HepG2 (cell line): ENCODE results near the gene PTPRU. TPM values are rescaled to one million over a fixed set of nuclear protein-coding genes. Genes with fewer than 3 reads are reported as not detected.

Source experiments
- MAZ ChIP-seq, 2 experiments: sonication (generic) in 1 of 2; formaldehyde crosslinking in 1 of 2; IDR thresholded peaks; 2 replicates each; pipeline versions ENCODE4 v1.5.0 to v1.6.1; 2012 to 2020; ENCODE audit warnings: low read depth in 2 of 2, mild to moderate bottlenecking in 2 of 2, borderline replicate concordance in 1 of 2, improper control_type of control experiment in 1 of 2, low read length in 1 of 2, missing genetic modification reagents in 1 of 2, moderate library complexity in 1 of 2
- RFXANK ChIP-seq: IDR thresholded peaks from 2 replicates; pipeline ENCODE4 v1.6.1; 2016
- SIN3B ChIP-seq: fragments of 150-350 bp; IDR thresholded peaks from 2 replicates; pipeline ENCODE4 v1.6.1; 2014; ENCODE audit warnings: low read length
- ZNF556 ChIP-seq: sonication (generic); formaldehyde crosslinking; IDR thresholded peaks from 2 replicates; pipeline ENCODE4 v1.4.0; 2020; ENCODE audit warnings: mild to moderate bottlenecking, missing genetic modification reagents, borderline replicate concordance
- ZSCAN21 ChIP-seq: sonication (generic); formaldehyde crosslinking; IDR thresholded peaks from 2 replicates; pipeline ENCODE4 v1.8.0; 2022; ENCODE audit warnings: mild to moderate bottlenecking, missing genetic modification reagents, moderate library complexity, borderline replicate concordance
- polyA plus RNA-seq, 8 experiments: library from polyadenylated mRNA; depleted of rRNA in 3 of 8; stranded (reverse) in 7 of 8; unstranded in 1 of 8; fragments of >200 nt; fragmentation: Illumina TruSeq in 4 of 8; extraction: Trizol in 4 of 8; gene quantifications; 2 replicates each; pipeline versions ENCODE4 v1.2.1 to v1.2.3, GENCODE V29; 2011 to 2016; ENCODE audit warnings: low read depth in 4 of 8, missing spikeins in 1 of 8, mixed read lengths in 1 of 8; ENCODE audit not compliant: insufficient read depth in 1 of 8
- total RNA-seq, 5 experiments: library from RNA; depleted of rRNA; stranded (reverse); fragments of >200 nt; fragmentation: Illumina TruSeq; extraction: Trizol; gene quantifications; 2 replicates each; pipeline ENCODE4 v1.2.3, GENCODE V29; 2016; ENCODE audit warnings: low read depth in 1 of 5
- TF ChIP-seq, protein P1 (sequence below): IDR thresholded peaks from 2 replicates; pipeline ENCODE4 v1.4.0; 2020; ENCODE audit warnings: mild to moderate bottlenecking, missing genetic modification reagents
- TF ChIP-seq, protein P2 (sequence below), 2 experiments: fragments of 450-650 bp in 1 of 2; sonication (generic) in 1 of 2; formaldehyde crosslinking; IDR thresholded peaks; 2 replicates each; pipeline versions ENCODE4 v1.5.0 to v1.8.0; 2020 to 2022; ENCODE audit warnings: mild to moderate bottlenecking in 1 of 2, missing genetic modification reagents in 1 of 2
- TF ChIP-seq, protein P3 (sequence below): sonication (generic); formaldehyde crosslinking; IDR thresholded peaks from 2 replicates; pipeline ENCODE4 v1.4.0; 2020; ENCODE audit warnings: mild to moderate bottlenecking, missing genetic modification reagents
- TF ChIP-seq, protein P4 (sequence below): sonication (generic); formaldehyde crosslinking; IDR thresholded peaks from 2 replicates; pipeline ENCODE4 v1.4.0; 2020; ENCODE audit warnings: missing genetic modification reagents
- TF ChIP-seq, protein P5 (sequence below): sonication (generic); formaldehyde crosslinking; IDR thresholded peaks from 2 replicates; pipeline ENCODE4 v1.4.0; 2020; ENCODE audit warnings: mild to moderate bottlenecking, missing genetic modification reagents
- TF ChIP-seq, protein P6 (sequence below), 2 experiments: sonication (generic) in 1 of 2; formaldehyde crosslinking in 1 of 2; IDR thresholded peaks; 2 replicates each; pipeline versions ENCODE4 v1.5.1 to v1.6.1; 2011 to 2020; ENCODE audit warnings: borderline replicate concordance in 1 of 2, low read depth in 1 of 2, low read length in 1 of 2, mild to moderate bottlenecking in 1 of 2, missing genetic modification reagents in 1 of 2, moderate library complexity in 1 of 2
- TF ChIP-seq, protein P7 (sequence below): sonication (generic); formaldehyde crosslinking; IDR thresholded peaks from 2 replicates; pipeline ENCODE4 v1.5.0; 2020; ENCODE audit warnings: mild to moderate bottlenecking, missing genetic modification reagents

The PTPRU gene
- total and polyA plus RNA-seq, 2 of the 13 experiments (the other 11 are each of a cell fraction or from before 2014, with no cell fraction given) = 21.6 to 22.3 TPM

DNA sequence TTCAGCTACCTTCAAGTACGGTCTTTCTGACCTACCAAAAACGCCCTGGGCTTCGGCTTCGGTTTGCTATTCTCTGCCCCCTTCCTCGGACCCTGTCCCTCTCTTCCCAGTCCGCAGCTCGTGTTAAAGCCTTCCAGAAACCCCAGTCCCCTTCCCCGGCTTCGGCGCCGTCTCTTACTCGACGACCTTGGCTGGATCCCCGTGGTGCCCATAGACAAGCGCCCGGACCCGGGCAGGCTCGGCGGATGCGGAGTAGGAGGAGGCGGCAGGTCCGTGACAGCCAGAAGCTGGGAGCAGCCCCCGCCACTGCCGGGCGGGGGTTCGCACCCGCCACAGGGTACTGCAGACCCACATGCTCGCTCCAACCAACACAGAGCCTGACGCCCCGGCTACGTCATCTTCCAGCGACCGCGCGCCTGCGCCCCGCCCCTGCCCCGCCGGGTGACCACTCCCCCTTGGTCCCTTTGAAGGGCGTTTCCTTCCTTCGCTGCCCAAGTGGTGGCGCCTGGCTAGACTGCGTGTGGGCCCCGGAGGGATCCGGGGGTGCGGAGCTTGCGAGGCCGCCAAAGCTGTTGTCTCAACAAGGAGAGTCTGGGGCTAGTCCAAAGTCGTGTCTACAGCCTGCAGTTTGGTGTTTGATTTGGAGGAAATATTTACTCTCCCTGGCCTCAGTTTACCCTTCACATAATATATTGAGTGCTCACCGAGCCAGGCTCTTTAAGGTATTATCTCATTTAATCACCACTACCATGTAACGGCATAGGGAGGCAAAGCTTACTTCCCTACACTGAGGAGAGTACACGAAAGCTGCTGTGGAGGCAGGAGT lies 5.6 kb upstream of the PTPRU start, which contains the start of gene MECR (continued):
- TF ChIP-seq, protein P1, sequence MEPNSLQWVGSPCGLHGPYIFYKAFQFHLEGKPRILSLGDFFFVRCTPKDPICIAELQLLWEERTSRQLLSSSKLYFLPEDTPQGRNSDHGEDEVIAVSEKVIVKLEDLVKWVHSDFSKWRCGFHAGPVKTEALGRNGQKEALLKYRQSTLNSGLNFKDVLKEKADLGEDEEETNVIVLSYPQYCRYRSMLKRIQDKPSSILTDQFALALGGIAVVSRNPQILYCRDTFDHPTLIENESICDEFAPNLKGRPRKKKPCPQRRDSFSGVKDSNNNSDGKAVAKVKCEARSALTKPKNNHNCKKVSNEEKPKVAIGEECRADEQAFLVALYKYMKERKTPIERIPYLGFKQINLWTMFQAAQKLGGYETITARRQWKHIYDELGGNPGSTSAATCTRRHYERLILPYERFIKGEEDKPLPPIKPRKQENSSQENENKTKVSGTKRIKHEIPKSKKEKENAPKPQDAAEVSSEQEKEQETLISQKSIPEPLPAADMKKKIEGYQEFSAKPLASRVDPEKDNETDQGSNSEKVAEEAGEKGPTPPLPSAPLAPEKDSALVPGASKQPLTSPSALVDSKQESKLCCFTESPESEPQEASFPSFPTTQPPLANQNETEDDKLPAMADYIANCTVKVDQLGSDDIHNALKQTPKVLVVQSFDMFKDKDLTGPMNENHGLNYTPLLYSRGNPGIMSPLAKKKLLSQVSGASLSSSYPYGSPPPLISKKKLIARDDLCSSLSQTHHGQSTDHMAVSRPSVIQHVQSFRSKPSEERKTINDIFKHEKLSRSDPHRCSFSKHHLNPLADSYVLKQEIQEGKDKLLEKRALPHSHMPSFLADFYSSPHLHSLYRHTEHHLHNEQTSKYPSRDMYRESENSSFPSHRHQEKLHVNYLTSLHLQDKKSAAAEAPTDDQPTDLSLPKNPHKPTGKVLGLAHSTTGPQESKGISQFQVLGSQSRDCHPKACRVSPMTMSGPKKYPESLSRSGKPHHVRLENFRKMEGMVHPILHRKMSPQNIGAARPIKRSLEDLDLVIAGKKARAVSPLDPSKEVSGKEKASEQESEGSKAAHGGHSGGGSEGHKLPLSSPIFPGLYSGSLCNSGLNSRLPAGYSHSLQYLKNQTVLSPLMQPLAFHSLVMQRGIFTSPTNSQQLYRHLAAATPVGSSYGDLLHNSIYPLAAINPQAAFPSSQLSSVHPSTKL = peak; percentile 50; the same call in 1 of the 2 replicates
- TF ChIP-seq RFXANK (CRISPR knock-in tag) (no peak), ZNF556 (no peak), SIN3B (peak; percentile 75; the same call in 1 of the 2 replicates), MAZ (IDR thresholded peaks at IDR 0.05; ENCODE audit: borderline replicate concordance, low read depth, low read length) (peak; percentile 91), MAZ (CRISPR knock-in tag; IDR thresholded peaks at IDR 0.05; ENCODE audit: low read depth) (peak; percentile 88), ZSCAN21 (CRISPR knock-in tag) (peak; percentile 77)
- TF ChIP-seq, protein P2, sequence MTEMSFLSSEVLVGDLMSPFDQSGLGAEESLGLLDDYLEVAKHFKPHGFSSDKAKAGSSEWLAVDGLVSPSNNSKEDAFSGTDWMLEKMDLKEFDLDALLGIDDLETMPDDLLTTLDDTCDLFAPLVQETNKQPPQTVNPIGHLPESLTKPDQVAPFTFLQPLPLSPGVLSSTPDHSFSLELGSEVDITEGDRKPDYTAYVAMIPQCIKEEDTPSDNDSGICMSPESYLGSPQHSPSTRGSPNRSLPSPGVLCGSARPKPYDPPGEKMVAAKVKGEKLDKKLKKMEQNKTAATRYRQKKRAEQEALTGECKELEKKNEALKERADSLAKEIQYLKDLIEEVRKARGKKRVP (CRISPR knock-in tag; IDR thresholded peaks at IDR 0.05) = no peak; a peak in 1 of 4 replicates
- TF ChIP-seq, protein P3, sequence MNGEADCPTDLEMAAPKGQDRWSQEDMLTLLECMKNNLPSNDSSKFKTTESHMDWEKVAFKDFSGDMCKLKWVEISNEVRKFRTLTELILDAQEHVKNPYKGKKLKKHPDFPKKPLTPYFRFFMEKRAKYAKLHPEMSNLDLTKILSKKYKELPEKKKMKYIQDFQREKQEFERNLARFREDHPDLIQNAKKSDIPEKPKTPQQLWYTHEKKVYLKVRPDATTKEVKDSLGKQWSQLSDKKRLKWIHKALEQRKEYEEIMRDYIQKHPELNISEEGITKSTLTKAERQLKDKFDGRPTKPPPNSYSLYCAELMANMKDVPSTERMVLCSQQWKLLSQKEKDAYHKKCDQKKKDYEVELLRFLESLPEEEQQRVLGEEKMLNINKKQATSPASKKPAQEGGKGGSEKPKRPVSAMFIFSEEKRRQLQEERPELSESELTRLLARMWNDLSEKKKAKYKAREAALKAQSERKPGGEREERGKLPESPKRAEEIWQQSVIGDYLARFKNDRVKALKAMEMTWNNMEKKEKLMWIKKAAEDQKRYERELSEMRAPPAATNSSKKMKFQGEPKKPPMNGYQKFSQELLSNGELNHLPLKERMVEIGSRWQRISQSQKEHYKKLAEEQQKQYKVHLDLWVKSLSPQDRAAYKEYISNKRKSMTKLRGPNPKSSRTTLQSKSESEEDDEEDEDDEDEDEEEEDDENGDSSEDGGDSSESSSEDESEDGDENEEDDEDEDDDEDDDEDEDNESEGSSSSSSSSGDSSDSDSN (CRISPR knock-in tag) = peak; percentile 43; the same call in 1 of the 2 replicates
- TF ChIP-seq, protein P4, sequence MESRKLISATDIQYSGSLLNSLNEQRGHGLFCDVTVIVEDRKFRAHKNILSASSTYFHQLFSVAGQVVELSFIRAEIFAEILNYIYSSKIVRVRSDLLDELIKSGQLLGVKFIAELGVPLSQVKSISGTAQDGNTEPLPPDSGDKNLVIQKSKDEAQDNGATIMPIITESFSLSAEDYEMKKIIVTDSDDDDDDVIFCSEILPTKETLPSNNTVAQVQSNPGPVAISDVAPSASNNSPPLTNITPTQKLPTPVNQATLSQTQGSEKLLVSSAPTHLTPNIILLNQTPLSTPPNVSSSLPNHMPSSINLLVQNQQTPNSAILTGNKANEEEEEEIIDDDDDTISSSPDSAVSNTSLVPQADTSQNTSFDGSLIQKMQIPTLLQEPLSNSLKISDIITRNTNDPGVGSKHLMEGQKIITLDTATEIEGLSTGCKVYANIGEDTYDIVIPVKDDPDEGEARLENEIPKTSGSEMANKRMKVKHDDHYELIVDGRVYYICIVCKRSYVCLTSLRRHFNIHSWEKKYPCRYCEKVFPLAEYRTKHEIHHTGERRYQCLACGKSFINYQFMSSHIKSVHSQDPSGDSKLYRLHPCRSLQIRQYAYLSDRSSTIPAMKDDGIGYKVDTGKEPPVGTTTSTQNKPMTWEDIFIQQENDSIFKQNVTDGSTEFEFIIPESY (CRISPR knock-in tag) = no peak
- TF ChIP-seq, protein P5, sequence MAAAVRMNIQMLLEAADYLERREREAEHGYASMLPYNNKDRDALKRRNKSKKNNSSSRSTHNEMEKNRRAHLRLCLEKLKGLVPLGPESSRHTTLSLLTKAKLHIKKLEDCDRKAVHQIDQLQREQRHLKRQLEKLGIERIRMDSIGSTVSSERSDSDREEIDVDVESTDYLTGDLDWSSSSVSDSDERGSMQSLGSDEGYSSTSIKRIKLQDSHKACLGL = peak; percentile 85
- TF ChIP-seq, protein P6, sequence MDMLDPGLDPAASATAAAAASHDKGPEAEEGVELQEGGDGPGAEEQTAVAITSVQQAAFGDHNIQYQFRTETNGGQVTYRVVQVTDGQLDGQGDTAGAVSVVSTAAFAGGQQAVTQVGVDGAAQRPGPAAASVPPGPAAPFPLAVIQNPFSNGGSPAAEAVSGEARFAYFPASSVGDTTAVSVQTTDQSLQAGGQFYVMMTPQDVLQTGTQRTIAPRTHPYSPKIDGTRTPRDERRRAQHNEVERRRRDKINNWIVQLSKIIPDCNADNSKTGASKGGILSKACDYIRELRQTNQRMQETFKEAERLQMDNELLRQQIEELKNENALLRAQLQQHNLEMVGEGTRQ (IDR thresholded peaks at IDR 0.05; ENCODE audit: low read depth, low read length) = no peak
- TF ChIP-seq, protein P6 (CRISPR knock-in tag; IDR thresholded peaks at IDR 0.05; ENCODE audit: borderline replicate concordance) = no peak
- TF ChIP-seq, protein P7, sequence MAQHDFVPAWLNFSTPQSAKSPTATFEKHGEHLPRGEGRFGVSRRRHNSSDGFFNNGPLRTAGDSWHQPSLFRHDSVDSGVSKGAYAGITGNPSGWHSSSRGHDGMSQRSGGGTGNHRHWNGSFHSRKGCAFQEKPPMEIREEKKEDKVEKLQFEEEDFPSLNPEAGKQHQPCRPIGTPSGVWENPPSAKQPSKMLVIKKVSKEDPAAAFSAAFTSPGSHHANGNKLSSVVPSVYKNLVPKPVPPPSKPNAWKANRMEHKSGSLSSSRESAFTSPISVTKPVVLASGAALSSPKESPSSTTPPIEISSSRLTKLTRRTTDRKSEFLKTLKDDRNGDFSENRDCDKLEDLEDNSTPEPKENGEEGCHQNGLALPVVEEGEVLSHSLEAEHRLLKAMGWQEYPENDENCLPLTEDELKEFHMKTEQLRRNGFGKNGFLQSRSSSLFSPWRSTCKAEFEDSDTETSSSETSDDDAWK (CRISPR knock-in tag) = no peak
